B cell (primary cell): Measurements from ENCODE around the gene UGT1A9.

Experiments used
- EZH2 ChIP-seq: IDR thresholded peaks from 2 replicates; pipeline ENCODE4 v1.6.1; 2012; ENCODE audit warnings: borderline replicate concordance, low read depth, mild to moderate bottlenecking, moderate library complexity, low read length; ENCODE audit not compliant: insufficient read depth, poor library complexity, severe bottlenecking
- TF ChIP-seq, protein P1 (sequence below): fragments of 200-600 bp; IDR thresholded peaks from one replicate; pipeline ENCODE4 v1.8.0; 2022; ENCODE audit warnings: antibody characterized with exemption, mild to moderate bottlenecking

DNA sequence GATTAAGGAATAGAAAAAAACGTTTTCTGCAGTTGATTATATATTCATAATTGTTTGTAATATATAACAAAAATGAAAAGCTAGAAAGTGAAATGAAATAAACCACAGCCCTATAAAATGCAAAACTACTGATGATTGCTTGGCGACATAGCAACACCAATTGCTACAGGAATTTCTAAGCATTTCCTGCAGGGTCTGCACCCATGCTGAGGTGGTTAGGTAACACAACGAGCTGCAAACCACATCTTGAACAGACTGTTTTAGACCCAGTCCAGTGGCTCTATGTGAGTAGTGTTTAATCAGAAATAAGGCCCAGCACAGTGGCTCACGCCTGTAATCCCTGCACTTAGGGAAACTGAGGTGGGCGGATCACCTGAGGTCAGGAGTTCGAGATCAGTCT lies 17.2 kb upstream of the UGT1A9 start:
- TF ChIP-seq, protein P1, sequence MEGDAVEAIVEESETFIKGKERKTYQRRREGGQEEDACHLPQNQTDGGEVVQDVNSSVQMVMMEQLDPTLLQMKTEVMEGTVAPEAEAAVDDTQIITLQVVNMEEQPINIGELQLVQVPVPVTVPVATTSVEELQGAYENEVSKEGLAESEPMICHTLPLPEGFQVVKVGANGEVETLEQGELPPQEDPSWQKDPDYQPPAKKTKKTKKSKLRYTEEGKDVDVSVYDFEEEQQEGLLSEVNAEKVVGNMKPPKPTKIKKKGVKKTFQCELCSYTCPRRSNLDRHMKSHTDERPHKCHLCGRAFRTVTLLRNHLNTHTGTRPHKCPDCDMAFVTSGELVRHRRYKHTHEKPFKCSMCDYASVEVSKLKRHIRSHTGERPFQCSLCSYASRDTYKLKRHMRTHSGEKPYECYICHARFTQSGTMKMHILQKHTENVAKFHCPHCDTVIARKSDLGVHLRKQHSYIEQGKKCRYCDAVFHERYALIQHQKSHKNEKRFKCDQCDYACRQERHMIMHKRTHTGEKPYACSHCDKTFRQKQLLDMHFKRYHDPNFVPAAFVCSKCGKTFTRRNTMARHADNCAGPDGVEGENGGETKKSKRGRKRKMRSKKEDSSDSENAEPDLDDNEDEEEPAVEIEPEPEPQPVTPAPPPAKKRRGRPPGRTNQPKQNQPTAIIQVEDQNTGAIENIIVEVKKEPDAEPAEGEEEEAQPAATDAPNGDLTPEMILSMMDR, result no peak
- TF ChIP-seq EZH2, result no peak
